SK-N-SH (cell line): ENCODE results near the gene CUX1. TPM values are rescaled to one million over a fixed set of nuclear protein-coding genes. Genes with fewer than 3 reads are reported as not detected.

ENCODE experiments used
- CTCF ChIA-PET: fragments of 300-600, 350-600 bp; formaldehyde crosslinking; extraction: SDS; loops from one replicate; lab custom pipeline; 2021; lab: Yijun Ruan, JAX
- POLR2A ChIA-PET: fragments of 350-600 bp; sonication (Branson Sonifier 250); formaldehyde crosslinking; extraction: SDS; loops from one replicate; lab custom pipeline; 2020; ENCODE audit warnings: antibody characterized with exemption, inconsistent platforms; lab: Yijun Ruan, JAX
- DNase-seq: peaks from one replicate; pipeline ENCODE4 v3.0.0; 2012
- H2AFZ ChIP-seq: fragments of 200-600 bp; sonication (generic); 2 replicates; pipeline ENCODE4 v1.8.1; 2016; ENCODE audit warnings: antibody characterized with exemption, mild to moderate bottlenecking, low read depth
- H3F3A ChIP-seq: fragments of 200-600 bp; sonication (generic); replicated peaks from 2 replicates; pipeline ENCODE3; 2016; ENCODE audit warnings: antibody characterized with exemption, mild to moderate bottlenecking; ENCODE audit not compliant: insufficient read depth
- H3K27ac ChIP-seq, 2 experiments: fragments of 200-500 bp in 1 of 2; fragments of 200-600 bp in 1 of 2; sonication (Bioruptor generic) in 1 of 2; sonication (generic), shearing (Covaris generic) in 1 of 2; 2 replicates each; pipeline versions ENCODE4 v1.5.1 to v1.6.1; 2014 to 2016; ENCODE audit warnings: low read depth in 2 of 2, inconsistent platforms in 1 of 2, low read length in 1 of 2, mild to moderate bottlenecking in 1 of 2, mixed read lengths in 1 of 2
- H3K27me3 ChIP-seq: fragments of 200-600 bp; sonication (generic), shearing (Covaris generic); 2 replicates; pipeline ENCODE4 v1.6.1; 2016; ENCODE audit warnings: mixed run types; ENCODE audit not compliant: insufficient read depth
- H3K36me3 ChIP-seq, 2 experiments: fragments of 200-500 bp in 1 of 2; fragments of 200-600 bp in 1 of 2; sonication (Bioruptor generic) in 1 of 2; sonication (generic) in 1 of 2; replicated peaks in 1 of 2; 2 replicates each; pipeline versions ENCODE3 to v1.5.1; 2014 to 2016; ENCODE audit warnings: low read length in 1 of 2, mild to moderate bottlenecking in 1 of 2; ENCODE audit not compliant: insufficient read depth in 2 of 2, control insufficient read depth in 1 of 2
- H3K4me1 ChIP-seq, 2 experiments: fragments of 200-500 bp in 1 of 2; fragments of 200-600 bp in 1 of 2; sonication (Bioruptor generic) in 1 of 2; sonication (generic), shearing (Covaris generic) in 1 of 2; 2 replicates each; pipeline versions ENCODE4 v1.5.1 to v1.6.1; 2014 to 2016; ENCODE audit warnings: low read depth in 1 of 2, low read length in 1 of 2, mixed run types in 1 of 2; ENCODE audit not compliant: insufficient read depth in 2 of 2, control insufficient read depth in 1 of 2
- H3K4me2 ChIP-seq: fragments of 200-600 bp; sonication (generic), shearing (Covaris generic); 2 replicates; pipeline ENCODE4 v1.6.1; 2017; ENCODE audit warnings: mixed run types
- H3K4me3 ChIP-seq, 2 experiments: fragments of 200-500 bp in 1 of 2; fragments of 200-600 bp in 1 of 2; sonication (Bioruptor generic) in 1 of 2; sonication (generic), shearing (Covaris generic) in 1 of 2; 2 replicates each; pipeline versions ENCODE4 v1.5.1 to v1.8.1; 2014 to 2016; ENCODE audit warnings: low read depth in 2 of 2, inconsistent platforms in 1 of 2, low read length in 1 of 2, mild to moderate bottlenecking in 1 of 2, mixed read lengths in 1 of 2, moderate library complexity in 1 of 2
- H3K79me2 ChIP-seq: fragments of 200-600 bp; sonication (generic); 2 replicates; pipeline ENCODE4 v1.8.1; 2017; ENCODE audit warnings: mild to moderate bottlenecking; ENCODE audit not compliant: insufficient read depth
- H3K9ac ChIP-seq: fragments of 200-600 bp; sonication (generic); 2 replicates; pipeline ENCODE4 v1.6.1; 2017; ENCODE audit warnings: mixed run types
- H3K9me2 ChIP-seq: fragments of 200-600 bp; sonication (generic); 2 replicates; pipeline ENCODE4 v1.6.1; 2017; ENCODE audit warnings: mixed run types
- H3K9me3 ChIP-seq: fragments of 200-600 bp; sonication (generic); 2 replicates; pipeline ENCODE4 v1.6.1; 2017; ENCODE audit warnings: mixed run types, mild to moderate bottlenecking, moderate library complexity
- H4K20me1 ChIP-seq: fragments of 200-600 bp; sonication (generic); 2 replicates; pipeline ENCODE4 v1.6.1; 2017; ENCODE audit warnings: mild to moderate bottlenecking, mixed run types; ENCODE audit not compliant: insufficient read depth
- CHD2 ChIP-seq: fragments of 150-350 bp; IDR thresholded peaks from 2 replicates; pipeline ENCODE4 v1.6.1; 2018; ENCODE audit warnings: low read length; ENCODE audit not compliant: partially characterized antibody
- ELF1 ChIP-seq: IDR thresholded peaks from 2 replicates; pipeline ENCODE4 v1.4.0; 2012
- EZH2phosphoT487 ChIP-seq: fragments of 200-600 bp; sonication (generic); IDR thresholded peaks from 2 replicates; pipeline ENCODE4 v1.6.1; 2017; ENCODE audit warnings: low read depth, mixed run types, mild to moderate bottlenecking, antibody characterized with exemption, moderate library complexity, borderline replicate concordance
- GABPA ChIP-seq: IDR thresholded peaks from 2 replicates; pipeline ENCODE4 v1.4.0; 2012; ENCODE audit warnings: low read depth, mild to moderate bottlenecking
- MAX ChIP-seq: IDR thresholded peaks from 2 replicates; pipeline ENCODE4 v1.4.0; 2012; ENCODE audit warnings: low read depth
- MXI1 ChIP-seq: IDR thresholded peaks from 2 replicates; pipeline ENCODE4 v1.6.1; 2012; ENCODE audit warnings: mild to moderate bottlenecking, low read depth, low read length, improper control_type of control experiment
- NFIC ChIP-seq: IDR thresholded peaks from 2 replicates; pipeline ENCODE4 v1.4.0; 2012; ENCODE audit warnings: borderline replicate concordance
- RCOR1 ChIP-seq: fragments of 150-350 bp; IDR thresholded peaks from 2 replicates; pipeline ENCODE4 v1.6.1; 2017; ENCODE audit warnings: antibody characterized with exemption, low read length
- REST ChIP-seq: IDR thresholded peaks from 2 replicates; pipeline ENCODE4 v1.6.1; 2012; ENCODE audit warnings: mild to moderate bottlenecking, low read depth, low read length, moderate library complexity
- TCF12 ChIP-seq: IDR thresholded peaks from 2 replicates; pipeline ENCODE4 v1.4.0; 2012
- USF1 ChIP-seq: IDR thresholded peaks from 2 replicates; pipeline ENCODE4 v1.4.0; 2012; ENCODE audit warnings: low read depth, borderline replicate concordance
- YY1 ChIP-seq: IDR thresholded peaks from 2 replicates; pipeline ENCODE4 v1.4.0; 2012; ENCODE audit warnings: low read depth, mild to moderate bottlenecking
- ZBTB33 ChIP-seq: IDR thresholded peaks from 2 replicates; pipeline ENCODE4 v1.4.0; 2012; ENCODE audit warnings: low read depth, borderline replicate concordance
- WGBS: methylation state at CpG from one replicate; pipeline ENCODE4 v1.1.6; 2017; ENCODE audit warnings: low lambda C conversion rate; 5-methylcytosine and 5-hydroxymethylcytosine counted together
- polyA plus RNA-seq, 3 experiments: library from polyadenylated mRNA; depleted of rRNA; stranded (reverse); fragments of >200 nt; gene quantifications; 2 replicates each; pipeline ENCODE4 v1.2.3, GENCODE V29; 2012
- TF ChIP-seq, protein P1 (sequence below): IDR thresholded peaks from 2 replicates; pipeline ENCODE4; 2012

The CUX1 gene
- polyA plus RNA-seq, 1 of the 3 experiments (the other 2 are of a cell fraction), result 68.6 TPM

DNA sequence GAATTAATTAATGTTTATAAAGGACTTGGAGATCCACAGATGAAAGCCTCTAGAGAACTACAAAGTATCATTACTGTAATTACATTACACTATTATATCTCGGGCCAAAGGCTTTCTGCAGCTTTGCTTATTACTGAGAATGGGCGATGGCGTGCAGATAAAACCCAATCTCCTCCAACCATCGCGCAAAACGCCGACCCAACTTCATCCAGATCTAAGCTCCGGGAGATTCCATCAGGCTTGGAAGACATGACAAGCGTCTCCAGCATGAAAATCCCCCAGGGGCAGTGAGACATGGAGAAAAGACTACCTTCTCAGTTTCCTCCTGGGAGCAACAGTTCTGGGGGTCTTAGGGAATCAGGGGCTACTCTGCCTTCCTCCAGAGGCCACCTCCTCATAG is 42.2 kb upstream of the CUX1 start:
- no peaks in the 10 kb centered on the region for H3K9me3 ChIP-seq
- no peaks in the 10 kb centered on the region for H3K9me2 ChIP-seq
- no peaks in the 10 kb centered on the region for H3F3A ChIP-seq
- H3K4me2 ChIP-seq, result no peak overlapping the region
- 60% methylated on average over 9 of the region's 9 CpGs for WGBS
- no peak overlapping the region for H2AFZ ChIP-seq
- ChIA-PET CTCF (interaction anchor here (1.3 kb wide), 1 partner anchor 10 kb away, joined by 4 read pairs; no protein-coding TSS in a partner anchor), POLR2A (no interaction called here)
- no peaks in the 10 kb centered on the region for H4K20me1 ChIP-seq
- no peaks in the 10 kb centered on the region for H3K79me2 ChIP-seq
- H3K4me3 ChIP-seq, result no peak overlapping the region
- no peak overlapping the region for H3K27ac ChIP-seq
- no peak for DNase-seq
- H3K36me3 ChIP-seq, result no peaks in the 10 kb centered on the region
- H3K27me3 ChIP-seq, result peaks cover 27% of the 10 kb centered on the region
- no peaks in the 10 kb centered on the region for H3K4me1 ChIP-seq
- H3K9ac ChIP-seq, result no peak overlapping the region
- TF ChIP-seq USF1 (no peak), NFIC (no peak), MXI1 (no peak), EZH2phosphoT487 (no peak), MAX (no peak), GABPA (no peak), RCOR1 (no peak), REST (no peak)

GRCh38 chr7:101778026-101778580 is 39.3 kb upstream of the CUX1 start:
- 73% methylated on average over 20 of the region's 20 CpGs for WGBS
- DNase-seq, result no peak
- Histone ChIP-seq H3K27ac (no peak overlapping the region), H3K36me3 (no peaks in the 10 kb centered on the region), H3K9ac (no peak overlapping the region), H2AFZ (no peak overlapping the region), H3K4me3 (no peak overlapping the region), H4K20me1 (no peaks in the 10 kb centered on the region), H3K4me2 (no peak overlapping the region), H3K79me2 (no peaks in the 10 kb centered on the region), H3F3A (no peaks in the 10 kb centered on the region), H3K4me1 (no peaks in the 10 kb centered on the region), H3K9me3 (no peaks in the 10 kb centered on the region), H3K27me3 (peaks cover 37% of the 10 kb centered on the region), H3K9me2 (no peaks in the 10 kb centered on the region)
- ChIA-PET POLR2A (no interaction called here), CTCF (interaction anchor here (1.5 kb wide), 1 partner anchor 459 kb away, joined by 3 read pairs; no protein-coding TSS in a partner anchor)
- no peak for TF ChIP-seq MAX
- no peak for TF ChIP-seq ZBTB33
- no peak for TF ChIP-seq CHD2
- no peak for TF ChIP-seq REST
- TF ChIP-seq, protein P1, sequence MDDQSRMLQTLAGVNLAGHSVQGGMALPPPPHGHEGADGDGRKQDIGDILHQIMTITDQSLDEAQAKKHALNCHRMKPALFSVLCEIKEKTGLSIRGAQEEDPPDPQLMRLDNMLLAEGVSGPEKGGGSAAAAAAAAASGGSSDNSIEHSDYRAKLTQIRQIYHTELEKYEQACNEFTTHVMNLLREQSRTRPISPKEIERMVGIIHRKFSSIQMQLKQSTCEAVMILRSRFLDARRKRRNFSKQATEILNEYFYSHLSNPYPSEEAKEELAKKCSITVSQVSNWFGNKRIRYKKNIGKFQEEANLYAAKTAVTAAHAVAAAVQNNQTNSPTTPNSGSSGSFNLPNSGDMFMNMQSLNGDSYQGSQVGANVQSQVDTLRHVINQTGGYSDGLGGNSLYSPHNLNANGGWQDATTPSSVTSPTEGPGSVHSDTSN, result no peak
- no peak for TF ChIP-seq MXI1
- TF ChIP-seq TCF12, result no peak
- no peak for TF ChIP-seq YY1
- TF ChIP-seq ELF1, result no peak
